Karpas-422 (cell line): ENCODE data around the gene TMEM143. TPM values are rescaled to one million over a fixed set of nuclear protein-coding genes. Genes with fewer than 3 reads are reported as not detected.

Experiments used
- DNase-seq: peaks from one replicate; pipeline ENCODE4 v3.0.0-alpha.2; 2015
- H2AFZ ChIP-seq: fragments of 200-600 bp; sonication (generic); 2 replicates; pipeline ENCODE4 v1.6.1; 2014; ENCODE audit warnings: antibody characterized with exemption, low read length, mixed read lengths
- H3K27ac ChIP-seq: fragments of 200-600 bp; sonication (generic); 2 replicates; pipeline ENCODE4 v1.5.1; 2014; ENCODE audit warnings: mild to moderate bottlenecking, low read length, moderate library complexity
- H3K27me3 ChIP-seq: fragments of 200-600 bp; sonication (generic); 2 replicates; pipeline ENCODE4 v1.6.1; 2014; ENCODE audit warnings: low read length, mixed read lengths
- H3K36me3 ChIP-seq: fragments of 200-600 bp; sonication (generic); 2 replicates; pipeline ENCODE4 v1.6.1; 2014; ENCODE audit warnings: low read length, mixed read lengths; ENCODE audit not compliant: insufficient read depth
- H3K4me1 ChIP-seq: fragments of 200-600 bp; sonication (generic); 2 replicates; pipeline ENCODE4 v1.6.1; 2014; ENCODE audit warnings: mild to moderate bottlenecking, low read length, mixed read lengths
- H3K4me2 ChIP-seq: fragments of 200-600 bp; sonication (generic); 2 replicates; pipeline ENCODE4 v1.6.1; 2014; ENCODE audit warnings: low read length, low read depth, mild to moderate bottlenecking; ENCODE audit not compliant: poor library complexity, severe bottlenecking
- H3K4me3 ChIP-seq: fragments of 200-600 bp; sonication (generic); 2 replicates; pipeline ENCODE4 v1.5.1; 2014; ENCODE audit warnings: mild to moderate bottlenecking, antibody characterized with exemption, low read length, mixed read lengths
- H3K79me2 ChIP-seq: fragments of 200-600 bp; sonication (generic); 2 replicates; pipeline ENCODE4 v1.6.1; 2014; ENCODE audit warnings: mild to moderate bottlenecking, low read length, mixed read lengths
- H3K9ac ChIP-seq: fragments of 200-600 bp; sonication (generic); 2 replicates; pipeline ENCODE4 v1.6.0; 2014; ENCODE audit warnings: low read length
- H3K9me2 ChIP-seq: fragments of 200-600 bp; sonication (generic), shearing (Covaris generic); replicated peaks from 2 replicates; pipeline ENCODE4 v1.6.0; 2014; ENCODE audit warnings: mild to moderate bottlenecking, low read length, moderate library complexity; ENCODE audit not compliant: insufficient read depth
- H3K9me3 ChIP-seq: fragments of 300-700, 200-600 bp; sonication (generic); 2 replicates; pipeline ENCODE4 v1.6.1; 2014; ENCODE audit warnings: low read length, mixed read lengths
- H4K20me1 ChIP-seq: fragments of 200-600 bp; sonication (generic); 2 replicates; pipeline ENCODE4 v1.6.1; 2014; ENCODE audit warnings: mild to moderate bottlenecking, antibody characterized with exemption, low read length, low read depth; ENCODE audit not compliant: insufficient read depth
- total RNA-seq: library from RNA; depleted of rRNA; stranded (reverse); fragments of >200 nt; shearing (Covaris generic); gene quantifications from 2 replicates; pipeline ENCODE4 v1.2.3, GENCODE V29; 2014; ENCODE audit warnings: low replicate concordance

TMEM143 gene
- total RNA-seq, 1 experiment from 2014 or later, result 7.8 TPM

- no peak overlapping the region for H3K4me3 ChIP-seq
- no peaks in the 10 kb centered on the region for H4K20me1 ChIP-seq
- no peak overlapping the region for H2AFZ ChIP-seq
- no peak overlapping the region for H3K9ac ChIP-seq
- H3K79me2 ChIP-seq, result no peaks in the 10 kb centered on the region
- no peaks in the 10 kb centered on the region for H3K36me3 ChIP-seq
- H3K9me3 ChIP-seq, result no peaks in the 10 kb centered on the region
- H3K27ac ChIP-seq, result no peak overlapping the region
- H3K4me2 ChIP-seq, result no peak overlapping the region
- no peaks in the 10 kb centered on the region for H3K9me2 ChIP-seq
- no peaks in the 10 kb centered on the region for H3K4me1 ChIP-seq
- no peak for DNase-seq
- no peaks in the 10 kb centered on the region for H3K27me3 ChIP-seq
These were observed 7.2 kb upstream of the TMEM143 start for GRCh38 chr19:48370955-48371354.

- Histone ChIP-seq H3K4me3 (no peak overlapping the region), H3K36me3 (no peaks in the 10 kb centered on the region), H3K9me3 (no peaks in the 10 kb centered on the region), H2AFZ (no peak overlapping the region), H4K20me1 (no peaks in the 10 kb centered on the region), H3K79me2 (no peaks in the 10 kb centered on the region), H3K4me2 (no peak overlapping the region), H3K9me2 (no peaks in the 10 kb centered on the region), H3K27ac (no peak overlapping the region), H3K9ac (no peak overlapping the region), H3K4me1 (peaks cover 8% of the 10 kb centered on the region), H3K27me3 (no peaks in the 10 kb centered on the region)
- DNase-seq, result no peak
These were observed 5.2 kb upstream of the TMEM143 start for GRCh38 chr19:48368936-48369335.

GRCh38 chr19:48367855-48368254 is 4.1 kb upstream of the TMEM143 start:
- Histone ChIP-seq H3K27me3 (no peaks in the 10 kb centered on the region), H2AFZ (no peak overlapping the region), H4K20me1 (no peaks in the 10 kb centered on the region), H3K9me3 (no peaks in the 10 kb centered on the region), H3K9me2 (no peaks in the 10 kb centered on the region), H3K4me2 (no peak overlapping the region), H3K36me3 (no peaks in the 10 kb centered on the region), H3K4me3 (no peak overlapping the region), H3K79me2 (no peaks in the 10 kb centered on the region), H3K27ac (no peak overlapping the region), H3K4me1 (peaks cover 14% of the 10 kb centered on the region), H3K9ac (no peak overlapping the region)
- no peak for DNase-seq

GRCh38 chr19:48365602-48366001 is 1.9 kb upstream of the TMEM143 start:
- Histone ChIP-seq H3K9ac (no peak overlapping the region), H3K79me2 (no peaks in the 10 kb centered on the region), H3K9me2 (no peaks in the 10 kb centered on the region), H3K4me3 (no peak overlapping the region), H3K27ac (no peak overlapping the region), H2AFZ (no peak overlapping the region), H3K27me3 (no peaks in the 10 kb centered on the region), H3K4me2 (no peak overlapping the region), H4K20me1 (no peaks in the 10 kb centered on the region), H3K4me1 (peaks cover 19% of the 10 kb centered on the region), H3K36me3 (no peaks in the 10 kb centered on the region), H3K9me3 (no peaks in the 10 kb centered on the region)
- no peak for DNase-seq

GRCh38 chr19:48364598-48365348 is 1.0 kb upstream of the TMEM143 start:
- Histone ChIP-seq H3K4me1 (peaks cover 19% of the 10 kb centered on the region), H3K36me3 (no peaks in the 10 kb centered on the region), H3K4me3 (peak overlapping the region; percentile 65; the same call in 1 of the 2 replicates), H3K4me2 (peak overlapping the region; percentile 73), H3K27me3 (no peaks in the 10 kb centered on the region), H3K9me2 (no peaks in the 10 kb centered on the region), H3K27ac (no peak overlapping the region), H4K20me1 (no peaks in the 10 kb centered on the region), H2AFZ (peak overlapping the region; percentile 93), H3K79me2 (no peaks in the 10 kb centered on the region), H3K9ac (peak overlapping the region; percentile 77), H3K9me3 (no peaks in the 10 kb centered on the region)
- DNase-seq, result no peak

GRCh38 chr19:48363500-48363809 is 285 bp downstream of the TMEM143 start:
- Histone ChIP-seq H2AFZ (no peak overlapping the region; the same call in 1 of the 2 replicates), H4K20me1 (no peaks in the 10 kb centered on the region), H3K4me2 (peak overlapping the region; percentile 93), H3K27me3 (no peaks in the 10 kb centered on the region), H3K36me3 (no peaks in the 10 kb centered on the region), H3K4me1 (peaks cover 19% of the 10 kb centered on the region), H3K9me3 (no peaks in the 10 kb centered on the region), H3K4me3 (peak overlapping the region; percentile 84), H3K9ac (peak overlapping the region; percentile 91), H3K9me2 (no peaks in the 10 kb centered on the region), H3K27ac (peak overlapping the region; percentile 79), H3K79me2 (no peaks in the 10 kb centered on the region)
- no peak for DNase-seq

GRCh38 chr19:48362716-48363499 is 832 bp downstream of the TMEM143 start:
- no peak overlapping the region; the same call in 1 of the 2 replicates for H2AFZ ChIP-seq
- DNase-seq, result peak; percentile 95

GRCh38 chr19:48361912-48362311 is 1.8 kb downstream of the TMEM143 start:
- H3K4me2 ChIP-seq, result no peak overlapping the region
- no peaks in the 10 kb centered on the region for H4K20me1 ChIP-seq
- H3K9me2 ChIP-seq, result no peaks in the 10 kb centered on the region
- no peaks in the 10 kb centered on the region for H3K36me3 ChIP-seq
- no peaks in the 10 kb centered on the region for H3K9me3 ChIP-seq
- DNase-seq, result no peak
- no peak overlapping the region for H3K4me3 ChIP-seq
- no peaks in the 10 kb centered on the region for H3K27me3 ChIP-seq
- no peak overlapping the region for H3K9ac ChIP-seq
- H2AFZ ChIP-seq, result no peak overlapping the region
- H3K79me2 ChIP-seq, result no peaks in the 10 kb centered on the region
- peaks cover 19% of the 10 kb centered on the region for H3K4me1 ChIP-seq
- H3K27ac ChIP-seq, result no peak overlapping the region

More at GRCh38 chr19:48362716-48363499, 832 bp downstream of the TMEM143 start:
- Histone ChIP-seq H4K20me1 (no peaks in the 10 kb centered on the region), H3K9ac (peak overlapping the region; percentile 91), H3K9me3 (no peaks in the 10 kb centered on the region), H3K4me1 (peaks cover 19% of the 10 kb centered on the region), H3K4me2 (peak overlapping the region; percentile 93), H3K27ac (peak overlapping the region; percentile 79), H3K9me2 (no peaks in the 10 kb centered on the region), H3K79me2 (no peaks in the 10 kb centered on the region), H3K36me3 (no peaks in the 10 kb centered on the region), H3K27me3 (no peaks in the 10 kb centered on the region), H3K4me3 (peak overlapping the region; percentile 84)
